Fibroblast of pulmonary artery (primary cell): ENCODE data around the gene ARHGAP42.

Experiments used
- DNase-seq: peaks from one replicate; pipeline ENCODE4 v3.0.0-alpha.2; 2010; ENCODE audit warnings: low read depth
- H3K4me3 ChIP-seq: replicated peaks from 2 replicates; pipeline ENCODE4 v1.5.1; 2011; ENCODE audit warnings: low read depth, mild to moderate bottlenecking, control low read depth, low read length, moderate library complexity
- CTCF ChIP-seq: IDR thresholded peaks from 2 replicates; pipeline ENCODE4 v1.5.1; 2011; ENCODE audit warnings: mild to moderate bottlenecking, control low read depth, low read length, inconsistent platforms; ENCODE audit errors: missing control alignments

ARHGAP42 gene

GRCh38 chr11:100780470-100780869, 93.4 kb downstream of the ARHGAP42 start:
- DNase-seq, result no peak
- no peak overlapping the region for H3K4me3 ChIP-seq
- no peak for TF ChIP-seq CTCF

GRCh38 chr11:100785148-100785983, 98.3 kb downstream of the ARHGAP42 start:
- DNase-seq, result peak; percentile 43
- H3K4me3 ChIP-seq, result no peak overlapping the region
- no peak for TF ChIP-seq CTCF

- no peak overlapping the region for H3K4me3 ChIP-seq
- TF ChIP-seq CTCF, result no peak
- DNase-seq, result no peak
Observed at GRCh38 chr11:100788561-100789295, 101.6 kb downstream of the ARHGAP42 start.

- H3K4me3 ChIP-seq, result no peak overlapping the region
- DNase-seq, result no peak
- TF ChIP-seq CTCF, result no peak
Observed at GRCh38 chr11:100789500-100789899, 102.4 kb downstream of the ARHGAP42 start.

GRCh38 chr11:100790073-100790472, 103.0 kb downstream of the ARHGAP42 start:
- TF ChIP-seq CTCF, result no peak
- DNase-seq, result no peak
- H3K4me3 ChIP-seq, result no peak overlapping the region

GRCh38 chr11:100791103-100791502, 104.0 kb downstream of the ARHGAP42 start:
- TF ChIP-seq CTCF, result no peak
- no peak overlapping the region for H3K4me3 ChIP-seq
- no peak for DNase-seq
